GM19239 (cell line): ENCODE measurements around the gene KRT73.

ENCODE experiments used
- DNase-seq: peaks from one replicate; pipeline ENCODE4 v3.0.0; 2011; ENCODE audit warnings: low spot score; ENCODE audit not compliant: insufficient read length
- FAIRE-seq: peaks from 2 replicates; lab custom pipeline; 2011; peaks lifted over from hg19 to GRCh38; lab: Jason Lieb, UNC

Gene KRT73

DNA sequence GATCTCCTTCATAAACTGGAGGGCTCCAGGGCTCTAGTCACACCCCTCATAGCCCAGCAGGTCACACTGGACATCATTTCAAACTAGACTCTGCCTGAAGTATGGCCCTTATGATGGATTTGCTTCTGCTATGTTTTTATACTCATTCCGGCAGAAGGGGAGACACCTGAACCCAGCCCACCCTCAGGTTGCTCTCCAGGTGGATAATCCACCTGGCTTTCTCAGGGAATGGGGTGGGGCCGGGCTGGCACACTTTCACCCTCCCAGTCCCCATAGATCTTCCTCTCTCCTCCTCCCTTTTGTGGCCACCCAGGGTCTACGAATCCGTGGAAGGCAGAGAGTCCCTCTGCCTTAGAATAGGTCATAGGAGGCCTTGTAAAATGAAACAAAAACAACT lies 9.8 kb upstream of the KRT73 start:
- FAIRE-seq, result no peak
- DNase-seq, result no peak

DNA sequence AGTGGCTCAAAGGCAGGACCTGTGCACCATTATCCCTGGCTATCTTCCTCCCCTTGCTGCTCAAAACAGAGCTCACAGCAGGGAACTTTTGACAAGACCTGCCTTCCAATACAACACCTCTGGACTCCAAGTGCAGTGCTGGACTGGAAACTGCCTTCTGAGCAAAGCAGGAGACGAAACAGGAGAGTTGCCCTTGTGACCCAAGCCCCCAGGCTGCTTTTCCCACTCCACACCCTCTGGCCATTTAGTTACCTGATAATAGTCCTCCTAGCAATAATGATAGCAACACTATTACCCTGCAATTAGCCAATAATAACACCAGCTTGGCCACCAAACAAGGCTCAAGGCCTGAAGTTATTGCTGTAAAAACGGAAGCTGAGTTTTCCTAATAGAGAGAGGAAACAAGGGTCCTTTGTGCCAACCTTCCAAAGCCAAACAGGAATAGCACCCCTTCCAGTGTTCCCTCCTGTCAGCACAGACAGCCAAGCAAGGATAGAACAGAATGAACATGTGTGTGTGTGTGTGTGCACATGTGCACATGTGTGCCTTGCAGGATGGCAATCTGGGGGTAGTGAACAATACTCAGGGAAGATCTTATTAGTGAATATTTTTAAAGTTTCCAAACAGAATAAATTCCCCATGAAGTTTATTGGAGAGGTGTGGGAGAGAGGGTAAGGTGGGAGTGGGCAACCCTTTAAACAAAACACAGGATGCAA lies 9.2 kb upstream of the KRT73 start:
- FAIRE-seq (no peak), DNase-seq (no peak)

DNA sequence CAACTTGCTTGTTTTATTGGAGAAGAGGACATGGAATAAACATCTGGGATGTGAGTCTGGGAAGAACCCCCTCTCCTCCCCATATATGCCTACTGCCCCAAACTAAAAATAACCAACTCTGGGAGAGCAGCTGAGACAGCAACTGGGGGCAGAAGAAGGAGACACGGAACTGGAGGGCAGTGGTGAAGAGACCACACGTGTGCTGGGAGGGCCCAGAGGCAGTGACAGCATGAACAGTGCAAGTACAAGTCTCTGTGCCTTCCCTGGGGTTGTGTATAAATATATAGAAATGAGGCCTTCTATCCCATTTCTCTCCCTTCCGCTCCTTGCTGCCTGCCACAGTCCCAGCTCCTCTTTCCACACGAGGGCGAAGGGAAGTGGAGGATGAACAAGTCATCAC lies 4.0 kb upstream of the KRT73 start:
- no peak for FAIRE-seq
- DNase-seq, result no peak

DNA sequence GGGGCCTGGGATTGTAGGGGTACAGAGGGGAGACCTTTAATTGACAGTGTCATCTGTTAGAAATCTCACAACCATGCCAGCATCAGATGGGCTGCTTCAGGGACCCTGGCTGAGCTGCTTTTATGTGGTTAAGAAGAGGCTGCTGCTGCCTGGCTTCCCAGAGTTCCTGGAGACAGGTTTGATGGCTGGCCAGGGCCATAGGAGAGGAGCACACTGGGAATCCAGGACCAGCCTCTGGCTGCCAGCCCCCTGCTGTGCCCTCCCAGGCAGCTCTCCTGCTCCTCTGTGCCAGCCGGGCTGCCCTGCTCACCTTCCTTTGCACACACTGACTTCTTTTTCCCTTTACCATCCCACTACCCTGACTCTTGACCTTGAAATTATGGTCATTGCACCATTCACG lies 507 bp upstream of the KRT73 start:
- no peak for FAIRE-seq

DNA sequence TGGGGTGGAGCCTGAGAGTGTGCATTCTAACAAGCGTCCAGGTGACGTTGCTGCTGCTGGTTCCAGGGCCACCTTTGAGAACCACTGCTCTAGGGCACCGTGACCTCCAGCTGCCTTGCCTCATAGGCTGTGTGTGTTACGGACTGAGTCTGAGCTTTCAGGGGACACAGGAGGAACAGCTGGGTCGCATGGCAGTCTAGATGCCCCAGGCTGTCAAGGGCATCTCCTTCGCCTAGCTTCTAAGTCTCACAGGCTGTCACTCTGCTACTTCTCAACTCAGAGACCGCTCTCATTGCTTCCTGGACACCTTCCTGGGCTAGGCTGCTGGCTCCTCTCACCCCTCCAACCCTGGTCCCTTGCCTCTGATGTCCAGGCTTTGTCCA lies 965 bp downstream of the KRT73 start:
- DNase-seq, result no peak
- FAIRE-seq, result no peak

More for the DNA sequence above, 507 bp upstream of the KRT73 start:
- DNase-seq, result no peak

DNA sequence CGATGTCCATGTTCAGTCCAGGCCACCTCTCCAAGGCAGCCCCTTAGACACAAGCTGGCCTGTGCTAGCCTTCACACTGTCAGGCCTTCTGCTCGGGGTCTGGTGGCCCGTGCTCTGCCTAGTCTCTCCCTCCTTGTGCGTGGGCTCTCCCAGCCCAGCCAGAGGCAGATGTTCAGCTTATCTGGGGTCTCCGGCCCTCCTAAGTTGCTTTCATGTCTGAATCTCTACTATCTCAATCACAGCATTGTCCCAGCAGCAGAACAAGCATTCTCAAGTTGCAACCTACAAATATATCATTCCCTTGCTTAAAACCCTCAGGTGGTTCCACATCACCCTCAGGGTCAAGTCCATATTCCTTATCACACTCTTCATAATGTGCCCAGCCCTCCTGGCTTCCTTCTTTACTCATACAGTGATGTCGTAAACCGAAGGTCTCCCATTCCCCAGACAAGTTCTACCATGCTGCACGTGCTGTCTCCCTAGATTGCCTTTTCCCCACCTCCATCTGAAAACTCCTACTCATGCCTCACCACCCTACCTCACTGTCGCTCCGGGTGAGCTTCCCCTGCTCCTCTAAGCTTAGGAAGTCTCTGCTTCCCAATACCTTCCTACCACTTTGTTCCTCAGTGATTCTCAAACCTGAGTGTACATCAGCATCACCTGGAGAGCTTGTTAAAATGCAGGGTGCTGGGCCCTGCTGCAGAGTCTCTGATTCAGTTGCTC lies 1.5 kb downstream of the KRT73 start:
- FAIRE-seq (no peak), DNase-seq (no peak)

DNA sequence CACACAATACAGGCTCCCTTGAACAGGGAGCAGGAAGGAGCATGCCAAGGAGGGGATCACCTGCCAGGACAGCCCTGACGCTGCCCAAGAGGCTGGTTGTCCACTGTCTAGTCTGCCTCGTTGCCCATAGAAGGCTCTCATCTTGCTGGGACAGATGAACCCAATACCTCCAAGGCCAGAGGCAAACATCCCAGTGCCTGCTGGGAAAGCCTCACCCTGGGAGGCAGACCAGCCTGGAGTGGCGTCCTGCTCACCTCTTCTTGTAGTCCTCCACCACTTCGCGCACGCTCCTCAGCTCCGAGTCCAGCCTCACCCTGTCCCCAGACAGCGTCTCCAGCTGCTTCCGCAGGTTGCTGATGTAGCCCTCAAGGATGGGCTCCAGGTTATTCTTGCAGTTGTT lies 2.4 kb downstream of the KRT73 start:
- DNase-seq (no peak), FAIRE-seq (no peak)

DNA sequence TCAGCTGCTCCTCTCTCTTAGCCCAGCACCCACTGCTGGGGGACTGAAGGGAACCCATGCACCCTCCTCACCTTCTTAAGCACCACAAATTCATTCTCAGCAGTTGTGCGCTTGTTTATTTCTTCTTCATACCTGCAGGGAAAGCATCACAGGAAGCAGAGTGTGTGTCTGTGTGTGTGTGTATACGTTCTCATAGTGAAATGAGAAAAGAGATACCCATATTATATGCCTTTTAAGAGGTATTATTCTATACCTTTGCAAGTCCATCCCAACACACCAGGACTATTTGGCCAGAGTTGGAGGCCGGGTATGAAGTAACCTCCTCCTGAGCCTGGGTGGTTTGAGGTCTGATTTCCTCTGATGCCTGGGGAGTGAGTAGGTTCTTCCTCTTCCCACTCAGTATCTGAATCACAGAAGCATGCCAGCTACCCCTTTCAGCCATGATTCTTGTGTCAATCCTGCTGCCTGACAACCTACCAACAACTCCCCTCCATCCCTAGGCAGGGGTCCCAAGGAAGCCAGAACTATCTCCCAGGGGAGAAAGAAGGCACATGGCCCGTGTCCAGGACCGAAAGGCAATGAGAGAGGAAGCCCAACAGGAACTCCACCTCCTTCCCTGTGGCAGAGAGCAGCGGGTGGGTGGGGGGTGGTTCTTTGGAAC lies 3.0 kb downstream of the KRT73 start:
- DNase-seq, result no peak
- FAIRE-seq, result no peak

DNA sequence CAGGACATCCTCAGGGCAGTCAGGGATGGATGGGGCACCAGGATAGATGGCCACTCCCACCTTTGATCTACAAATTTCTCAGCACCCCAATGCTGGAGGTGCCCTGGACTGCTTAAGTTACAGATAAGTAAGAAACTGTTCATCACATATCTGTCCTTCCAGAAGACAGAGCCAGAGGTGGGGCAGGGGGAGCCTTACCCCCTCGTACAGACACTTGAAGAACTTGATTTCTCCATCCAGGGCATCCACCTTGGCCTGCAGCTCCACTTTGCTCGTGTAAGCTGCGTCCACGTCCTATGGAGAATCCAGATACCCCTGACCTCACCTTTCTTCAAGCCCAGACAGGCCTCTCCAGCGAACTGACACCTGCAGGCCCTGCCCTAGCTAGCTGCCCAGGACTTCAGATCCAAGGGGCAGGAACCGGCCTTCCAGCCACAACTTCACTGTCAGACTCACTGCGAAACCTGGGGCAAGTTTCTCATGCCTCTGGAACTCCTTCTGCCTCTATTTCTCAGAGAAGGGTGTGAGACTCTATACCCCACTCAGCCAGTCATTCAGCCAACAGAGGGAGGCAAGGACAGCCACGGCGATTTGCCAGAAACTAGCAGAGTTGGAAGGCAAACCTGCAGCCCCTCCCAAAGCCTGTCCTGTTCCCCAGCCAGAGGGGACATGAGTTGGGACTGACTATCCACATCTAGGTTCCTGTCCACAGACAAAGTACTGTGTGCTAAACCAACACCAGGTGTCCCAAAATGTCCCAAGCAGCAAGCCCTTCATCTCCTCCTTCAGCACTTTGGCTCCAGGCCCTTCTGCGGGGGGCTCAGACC lies 3.8 kb downstream of the KRT73 start:
- DNase-seq (no peak), FAIRE-seq (no peak)

DNA sequence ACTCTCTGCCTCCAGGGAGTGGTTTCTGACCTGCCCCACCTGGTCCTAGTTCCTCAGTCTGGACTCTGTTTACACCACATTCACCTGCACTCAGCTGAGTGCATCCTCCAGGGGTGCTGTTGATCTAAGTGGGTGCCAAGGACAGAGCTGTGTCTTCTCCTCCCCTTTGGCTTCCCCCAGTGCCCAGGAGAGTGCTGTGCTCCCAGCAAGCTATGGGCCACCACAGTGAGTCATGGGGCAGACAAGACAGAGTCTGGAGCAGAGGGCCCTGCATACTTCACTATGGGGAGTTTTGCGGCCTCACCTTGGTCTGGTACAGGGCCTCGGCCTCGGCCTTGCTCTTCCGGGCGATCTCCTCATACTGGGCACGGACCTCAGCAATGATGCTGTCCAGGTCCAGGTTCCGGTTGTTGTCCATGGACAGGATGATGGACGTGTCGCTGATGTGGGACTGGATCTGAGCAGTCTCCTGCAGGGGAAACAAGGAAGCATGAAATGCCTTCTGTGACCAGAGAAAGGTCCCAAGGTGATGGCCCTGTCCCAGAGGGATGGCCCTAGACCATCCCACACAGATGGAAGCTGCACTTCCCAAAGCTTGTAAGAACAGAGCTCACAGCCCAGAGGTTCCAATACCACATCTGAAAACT lies 4.9 kb downstream of the KRT73 start:
- no peak for DNase-seq
- FAIRE-seq, result no peak

DNA sequence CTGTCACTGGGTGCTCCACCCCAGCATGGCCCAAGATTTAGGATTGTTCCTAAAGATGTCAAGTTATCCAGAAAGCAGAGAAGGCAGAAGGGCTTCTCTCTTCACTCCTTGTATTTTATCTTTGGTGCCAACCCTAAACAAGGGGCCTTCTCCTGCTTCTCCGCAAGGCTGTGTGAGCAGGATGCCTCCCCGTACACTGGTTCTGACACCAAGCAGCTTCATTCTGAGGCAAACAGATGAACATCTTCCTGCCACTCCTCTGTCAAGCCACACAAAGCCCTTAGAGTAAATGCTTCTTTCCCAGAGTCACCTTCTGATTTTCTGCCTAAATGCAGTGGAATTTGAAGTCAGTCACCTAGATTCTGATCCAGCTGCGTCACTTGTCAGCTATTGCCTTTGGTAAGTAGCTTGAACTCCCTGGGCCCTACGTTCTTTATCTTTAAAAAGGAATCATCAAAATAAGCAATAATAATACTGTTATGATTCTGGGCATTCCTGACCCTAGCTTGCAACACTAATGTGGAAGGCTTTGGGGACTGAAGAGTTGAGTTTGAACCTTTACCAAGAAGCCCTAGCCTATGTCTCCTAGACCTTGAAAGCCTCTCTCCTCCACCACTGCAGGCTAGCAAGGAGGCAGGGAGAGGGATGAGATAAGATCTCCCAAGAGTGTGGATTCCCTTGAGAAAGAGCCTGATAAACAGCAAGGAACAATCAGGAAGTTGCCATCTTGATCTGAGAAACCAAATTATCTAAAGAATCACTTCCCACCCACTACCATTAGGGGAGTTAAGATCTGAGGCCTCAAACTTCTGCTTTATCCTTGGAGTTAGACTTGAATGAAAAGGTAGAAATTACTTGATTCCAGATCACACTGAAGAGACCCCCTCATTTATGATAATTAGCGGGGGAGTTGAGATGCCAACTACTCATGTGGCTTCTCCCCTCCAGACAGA lies 5.7 kb downstream of the KRT73 start:
- DNase-seq (no peak), FAIRE-seq (no peak)

DNA sequence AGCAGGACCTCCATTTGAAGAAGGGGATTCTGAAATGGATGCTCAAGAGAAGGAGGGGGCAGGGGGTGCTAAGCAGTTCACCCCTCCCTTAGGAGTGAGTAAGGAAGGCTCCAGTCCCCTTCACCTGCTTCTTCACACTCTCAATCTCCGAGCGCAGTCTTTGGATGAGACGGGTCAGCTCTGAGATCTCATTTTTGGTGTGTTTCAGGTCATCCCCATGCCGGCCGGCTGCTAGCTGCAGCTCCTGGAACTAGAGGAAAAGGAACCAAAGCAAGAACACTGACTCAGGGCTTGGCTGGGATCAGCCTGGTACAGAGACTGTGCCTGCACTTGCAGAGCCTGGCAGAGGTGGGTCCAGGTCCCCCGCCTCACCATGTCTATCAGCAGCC lies 7.3 kb downstream of the KRT73 start:
- FAIRE-seq (no peak), DNase-seq (no peak)

DNA sequence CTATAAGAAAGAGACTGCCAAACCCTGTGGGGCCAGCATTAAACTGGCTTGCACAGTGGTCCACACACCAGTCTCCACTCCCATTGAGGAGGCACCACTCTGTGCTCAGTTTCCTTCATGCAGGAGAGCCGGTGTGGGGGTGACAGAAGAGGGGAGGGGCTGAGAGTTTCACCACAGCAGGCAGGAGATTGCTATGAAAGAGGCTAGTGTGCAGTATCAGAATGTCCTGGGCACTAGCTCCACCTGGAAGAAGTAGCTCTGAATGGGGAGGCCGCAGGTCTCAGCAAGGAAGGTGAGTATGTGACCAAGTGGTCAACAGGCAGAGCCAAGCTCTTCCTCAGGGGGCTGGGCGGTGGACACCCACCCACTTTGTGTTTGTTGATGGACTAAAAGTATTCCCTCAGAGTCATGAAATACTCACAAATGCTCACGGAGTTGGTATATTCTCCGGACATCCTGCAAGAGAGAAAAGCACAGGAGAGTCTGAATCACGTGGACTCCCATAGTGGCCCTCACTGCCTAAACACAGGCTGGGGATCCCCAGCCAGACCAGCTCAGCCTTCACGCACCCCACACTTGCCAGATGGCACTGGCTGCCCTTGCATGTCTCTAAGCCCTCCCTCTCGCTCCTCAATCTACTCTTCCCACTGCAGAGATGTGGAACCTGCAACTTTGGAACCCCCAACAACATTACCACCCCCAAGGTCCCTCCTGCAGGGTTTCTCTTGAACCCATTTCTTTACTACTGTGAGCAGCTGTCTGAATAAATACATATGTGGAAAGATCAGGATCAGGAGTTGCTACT lies 9.3 kb downstream of the KRT73 start:
- FAIRE-seq, result no peak
- no peak for DNase-seq

DNA sequence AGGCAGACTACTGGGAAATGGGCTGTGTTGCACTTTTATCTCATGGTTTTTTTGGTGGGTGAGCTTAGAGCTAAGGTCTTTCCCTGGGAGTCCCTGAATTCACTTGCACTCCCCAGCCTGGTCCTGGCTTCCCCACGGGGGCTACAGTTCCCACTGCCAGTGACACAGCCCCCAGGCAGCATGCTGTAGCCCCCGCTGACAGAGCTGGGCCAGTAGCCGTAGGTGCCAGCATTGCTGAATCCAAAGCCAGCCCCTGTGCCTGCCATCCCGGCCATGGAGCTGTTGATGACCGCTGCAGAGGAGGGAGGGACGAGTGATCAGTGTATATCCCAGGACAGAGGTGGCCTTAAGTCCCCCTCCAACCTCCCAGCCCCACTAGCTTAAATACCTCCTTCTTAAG lies 10.2 kb downstream of the KRT73 start:
- no peak for DNase-seq
- FAIRE-seq, result no peak

DNA sequence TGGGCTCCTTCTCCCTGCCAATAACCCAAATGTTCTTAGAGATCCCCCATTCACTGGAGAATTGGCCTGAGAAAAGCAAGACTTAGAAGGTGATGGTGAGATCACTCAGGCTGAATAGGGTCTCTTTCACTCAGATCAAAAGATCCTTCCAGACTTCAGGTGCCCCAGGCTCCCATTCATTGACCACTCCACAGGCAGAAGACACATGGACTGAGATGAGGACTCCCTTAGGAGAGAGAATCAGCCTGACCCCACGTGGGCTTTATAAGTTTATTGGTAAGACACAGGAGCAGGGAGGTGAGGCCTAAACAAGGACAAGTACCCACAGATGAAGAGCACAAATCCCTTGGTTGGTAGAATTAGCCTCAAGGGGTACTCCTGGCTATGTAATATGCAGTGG lies 11.0 kb downstream of the KRT73 start:
- DNase-seq (no peak), FAIRE-seq (no peak)

DNA sequence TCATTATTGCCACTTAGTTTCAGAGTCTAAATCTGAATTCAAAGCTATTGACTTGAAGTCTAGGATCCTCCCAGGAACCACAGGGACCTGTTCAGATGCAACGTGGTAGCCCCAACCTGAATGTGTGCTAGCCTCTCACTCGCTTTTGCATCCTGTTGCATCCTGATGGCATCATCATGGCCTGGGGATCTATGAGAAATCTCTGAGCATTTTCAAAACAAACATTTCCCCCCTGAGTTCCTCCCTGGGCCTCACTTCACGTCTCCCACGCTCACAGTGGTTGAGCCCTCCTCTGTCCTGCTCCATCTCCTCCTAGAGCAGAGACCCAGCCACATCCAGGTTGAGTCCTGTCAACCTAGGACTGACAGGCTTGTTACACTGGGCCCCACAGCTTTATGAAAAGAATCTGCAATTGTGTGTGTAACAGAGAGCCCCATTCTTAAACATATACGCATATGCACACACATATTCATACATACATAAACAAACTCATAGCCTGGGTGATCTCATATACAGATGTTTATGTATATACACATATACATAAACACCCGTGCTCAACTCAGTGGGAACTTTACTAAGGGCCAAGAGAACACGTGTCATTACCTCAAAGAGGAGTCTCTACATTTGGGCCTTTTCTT lies 11.7 kb downstream of the KRT73 start:
- no peak for FAIRE-seq

DNA sequence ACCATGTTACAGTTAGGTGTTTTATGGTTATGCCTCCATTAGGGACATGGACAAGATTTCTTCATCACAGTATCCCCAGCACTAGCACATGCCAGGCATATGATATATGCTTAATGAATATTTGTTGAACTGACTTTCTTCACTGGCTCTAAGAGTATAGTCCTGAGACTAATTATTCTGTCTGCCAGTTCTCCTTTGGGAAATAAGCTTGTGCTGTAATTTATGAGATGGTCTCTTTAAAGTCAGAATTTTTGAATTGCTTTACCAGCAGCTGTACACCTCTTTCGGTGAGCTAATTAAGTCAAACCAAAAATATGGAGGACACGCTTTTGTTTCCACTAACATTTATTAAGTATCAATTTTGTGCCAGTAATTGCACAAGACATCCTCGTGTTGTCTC lies 12.3 kb downstream of the KRT73 start:
- FAIRE-seq (no peak), DNase-seq (no peak)

More for the DNA sequence above, 11.7 kb downstream of the KRT73 start:
- DNase-seq, result no peak

DNA sequence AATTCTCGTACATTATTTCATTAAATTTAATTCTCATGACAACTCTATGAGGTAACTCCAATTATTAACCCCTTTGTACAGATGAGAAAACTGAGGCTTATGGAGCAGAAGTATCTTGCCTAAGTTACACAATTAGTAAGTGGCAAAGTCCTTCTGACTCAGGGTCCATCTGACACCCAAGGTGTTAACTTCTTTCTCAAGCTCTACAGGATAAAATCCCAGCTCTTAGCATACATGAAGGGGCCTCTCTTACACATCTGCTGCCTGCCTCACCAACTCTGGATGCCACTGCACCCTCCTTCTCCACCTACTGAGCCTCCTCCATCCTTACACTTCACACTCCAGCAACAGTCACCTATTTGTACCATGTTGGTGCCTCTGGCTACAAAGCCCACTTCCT lies 12.8 kb downstream of the KRT73 start:
- FAIRE-seq (no peak), DNase-seq (no peak)
